ENCODE results near the gene NOL4L.

GRCh38 chr20:32406701-32407100 lies 178.4 kb downstream of the NOL4L start:
- no peak for TF ChIP-seq CTCF (IDR thresholded peaks at IDR 0.05; ENCODE audit: extremely low read depth in 1 of 2, insufficient read depth in 1 of 2, low read depth in 1 of 2, low read length in 2 of 2)
- TF ChIP-seq POLR2A (IDR thresholded peaks at IDR 0.05; ENCODE audit: low read depth, low read length): no peak
- no peak for TF ChIP-seq POLR2AphosphoS5 (IDR thresholded peaks at IDR 0.05; ENCODE audit: insufficient read depth, low read depth, low read length)
- TF ChIP-seq, protein P1, sequence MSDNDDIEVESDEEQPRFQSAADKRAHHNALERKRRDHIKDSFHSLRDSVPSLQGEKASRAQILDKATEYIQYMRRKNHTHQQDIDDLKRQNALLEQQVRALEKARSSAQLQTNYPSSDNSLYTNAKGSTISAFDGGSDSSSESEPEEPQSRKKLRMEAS (IDR thresholded peaks at IDR 0.05; ENCODE audit: insufficient read depth, insufficient read length): no peak

All from endothelial cell of umbilical vein (primary cell).